ENCODE data around the gene RNF125. TPM values are rescaled to one million over a fixed set of nuclear protein-coding genes. Genes with fewer than 3 reads are reported as not detected.

The RNF125 gene
- total and polyA plus RNA-seq, 9 donors, result 7.0 to 13.3 (median 10.1) TPM

GRCh38 chr18:32095900-32096229 lies 77.2 kb downstream of the RNF125 start:
- H3K4me3 ChIP-seq (ENCODE audit: low read length), result no peak overlapping the region
- WGBS (ENCODE audit: insufficient coverage), result 67% methylated on average over 1 of the region's 4 CpGs

DNA sequence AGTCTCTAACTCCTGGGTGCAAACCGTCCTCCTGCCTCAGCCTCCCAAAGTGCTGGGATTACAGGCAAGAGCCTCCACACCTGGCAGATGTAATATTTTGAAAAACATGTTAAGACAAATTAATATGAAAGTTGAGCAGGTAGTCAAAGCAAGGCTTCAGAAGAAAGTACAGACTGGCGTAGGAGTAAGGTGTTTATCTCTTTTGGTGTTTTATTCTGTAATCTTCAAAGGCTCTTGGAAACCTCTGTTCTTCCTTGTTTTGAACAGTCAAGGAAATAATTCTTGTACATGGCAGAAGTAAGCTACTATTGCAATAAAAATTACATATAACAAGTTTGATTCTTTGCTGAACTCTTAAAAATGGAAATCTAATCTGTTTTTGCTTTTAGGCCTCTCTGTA lies 78.3 kb downstream of the RNF125 start:
- Histone ChIP-seq H3K4me3 (ENCODE audit: low read length) (no peak overlapping the region), H3K27me3 (ENCODE audit: control insufficient read depth, insufficient read depth, low read length) (no peaks in the 10 kb centered on the region), H3K27ac (ENCODE audit: low read length) (no peak overlapping the region), H3K9me3 (replicated peaks; ENCODE audit: control insufficient read depth, low read depth, low read length) (no peaks in the 10 kb centered on the region), H3K4me1 (ENCODE audit: control insufficient read depth, insufficient read depth, low read length) (peaks cover 3% of the 10 kb centered on the region), H3K36me3 (ENCODE audit: control insufficient read depth, insufficient read depth, low read length) (peaks cover 7% of the 10 kb centered on the region)
- DNase-seq, result no peak
- no CpG with 5 or more reads among the region's 2 CpGs for WGBS (ENCODE audit: insufficient coverage)

More at GRCh38 chr18:32095900-32096229, 77.2 kb downstream of the RNF125 start:
- no peaks in the 10 kb centered on the region for H3K27me3 ChIP-seq (ENCODE audit: control insufficient read depth, insufficient read depth, low read length)
- no peak for DNase-seq
- H3K36me3 ChIP-seq (ENCODE audit: control insufficient read depth, insufficient read depth, low read length), result peaks cover 7% of the 10 kb centered on the region
- H3K27ac ChIP-seq (ENCODE audit: low read length), result no peak overlapping the region
- no peaks in the 10 kb centered on the region for H3K9me3 ChIP-seq (replicated peaks; ENCODE audit: control insufficient read depth, low read depth, low read length)
- H3K4me1 ChIP-seq (ENCODE audit: control insufficient read depth, insufficient read depth, low read length), result peaks cover 3% of the 10 kb centered on the region

GRCh38 chr18:32104516-32104915 lies 85.9 kb downstream of the RNF125 start:
- WGBS (ENCODE audit: insufficient coverage), result no CpG with 5 or more reads among the region's 2 CpGs

DNA sequence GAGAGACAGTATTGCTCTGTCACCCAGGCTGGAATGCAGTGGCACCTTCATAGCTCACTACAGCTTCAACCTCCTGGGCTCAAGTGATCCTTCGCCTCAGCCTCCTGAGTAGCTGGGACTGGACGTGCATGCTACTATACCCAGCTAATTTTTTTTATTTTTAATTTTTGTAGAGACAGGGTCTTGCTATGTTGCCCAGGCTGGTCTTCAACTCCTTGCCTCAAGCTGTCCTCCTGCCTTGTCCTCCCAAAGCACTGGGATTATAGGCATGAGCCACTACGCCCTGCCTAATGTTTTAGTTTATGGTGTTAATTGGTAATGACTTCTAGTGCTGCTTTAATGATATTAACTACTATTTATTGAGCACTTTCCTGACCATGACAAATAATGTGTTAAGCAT lies 91.4 kb downstream of the RNF125 start:
- no peak for DNase-seq
- H3K27ac ChIP-seq (ENCODE audit: low read length), result no peak overlapping the region
- no CpG with 5 or more reads among the region's 3 CpGs for WGBS (ENCODE audit: insufficient coverage)
- H3K36me3 ChIP-seq (ENCODE audit: control insufficient read depth, insufficient read depth, low read length), result peaks cover 5% of the 10 kb centered on the region
- no peaks in the 10 kb centered on the region for H3K4me1 ChIP-seq (ENCODE audit: control insufficient read depth, insufficient read depth, low read length)
- no peaks in the 10 kb centered on the region for H3K9me3 ChIP-seq (replicated peaks; ENCODE audit: control insufficient read depth, low read depth, low read length)
- no peaks in the 10 kb centered on the region for H3K27me3 ChIP-seq (ENCODE audit: control insufficient read depth, insufficient read depth, low read length)
- no peak overlapping the region for H3K4me3 ChIP-seq (ENCODE audit: low read length)

More at GRCh38 chr18:32104516-32104915, 85.9 kb downstream of the RNF125 start:
- Histone ChIP-seq H3K4me3 (ENCODE audit: low read length) (no peak overlapping the region), H3K27me3 (ENCODE audit: control insufficient read depth, insufficient read depth, low read length) (no peaks in the 10 kb centered on the region), H3K36me3 (ENCODE audit: control insufficient read depth, insufficient read depth, low read length) (no peaks in the 10 kb centered on the region), H3K9me3 (replicated peaks; ENCODE audit: control insufficient read depth, low read depth, low read length) (no peaks in the 10 kb centered on the region), H3K27ac (ENCODE audit: low read length) (no peak overlapping the region), H3K4me1 (ENCODE audit: control insufficient read depth, insufficient read depth, low read length) (no peaks in the 10 kb centered on the region)
- DNase-seq, result no peak

GRCh38 chr18:32111706-32112105 lies 93.1 kb downstream of the RNF125 start:
- Histone ChIP-seq H3K36me3 (ENCODE audit: control insufficient read depth, insufficient read depth, low read length) (peaks cover 11% of the 10 kb centered on the region), H3K27ac (ENCODE audit: low read length) (no peak overlapping the region), H3K27me3 (ENCODE audit: control insufficient read depth, insufficient read depth, low read length) (no peaks in the 10 kb centered on the region), H3K4me1 (ENCODE audit: control insufficient read depth, insufficient read depth, low read length) (no peaks in the 10 kb centered on the region), H3K4me3 (ENCODE audit: low read length) (no peak overlapping the region), H3K9me3 (replicated peaks; ENCODE audit: control insufficient read depth, low read depth, low read length) (no peaks in the 10 kb centered on the region)
- no peak for DNase-seq
- 87% methylated on average over 3 of the region's 3 CpGs for WGBS (ENCODE audit: insufficient coverage)

GRCh38 chr18:32112826-32113225 lies 94.2 kb downstream of the RNF125 start:
- H3K27me3 ChIP-seq (ENCODE audit: control insufficient read depth, insufficient read depth, low read length), result no peaks in the 10 kb centered on the region
- H3K9me3 ChIP-seq (replicated peaks; ENCODE audit: control insufficient read depth, low read depth, low read length), result no peaks in the 10 kb centered on the region
- WGBS (ENCODE audit: insufficient coverage), result 67% methylated on average over 3 of the region's 4 CpGs
- peaks cover 15% of the 10 kb centered on the region for H3K36me3 ChIP-seq (ENCODE audit: control insufficient read depth, insufficient read depth, low read length)
- H3K4me3 ChIP-seq (ENCODE audit: low read length), result no peak overlapping the region
- no peak for DNase-seq
- H3K27ac ChIP-seq (ENCODE audit: low read length), result no peak overlapping the region
- H3K4me1 ChIP-seq (ENCODE audit: control insufficient read depth, insufficient read depth, low read length), result no peaks in the 10 kb centered on the region

GRCh38 chr18:32114293-32114942 lies 95.8 kb downstream of the RNF125 start:
- no peak overlapping the region for H3K27ac ChIP-seq (ENCODE audit: low read length)
- DNase-seq, result no peak
- WGBS (ENCODE audit: insufficient coverage), result no CpG with 5 or more reads among the region's 4 CpGs
- H3K27me3 ChIP-seq (ENCODE audit: control insufficient read depth, insufficient read depth, low read length), result no peaks in the 10 kb centered on the region
- H3K9me3 ChIP-seq (replicated peaks; ENCODE audit: control insufficient read depth, low read depth, low read length), result no peaks in the 10 kb centered on the region
- no peak overlapping the region for H3K4me3 ChIP-seq (ENCODE audit: low read length)
- H3K36me3 ChIP-seq (ENCODE audit: control insufficient read depth, insufficient read depth, low read length), result peaks cover 21% of the 10 kb centered on the region
- H3K4me1 ChIP-seq (ENCODE audit: control insufficient read depth, insufficient read depth, low read length), result no peaks in the 10 kb centered on the region

GRCh38 chr18:32122039-32122438 lies 103.4 kb downstream of the RNF125 start:
- no peak for DNase-seq
- no peaks in the 10 kb centered on the region for H3K4me1 ChIP-seq (ENCODE audit: control insufficient read depth, insufficient read depth, low read length)
- no peak overlapping the region for H3K27ac ChIP-seq (ENCODE audit: low read length)
- no peaks in the 10 kb centered on the region for H3K9me3 ChIP-seq (replicated peaks; ENCODE audit: control insufficient read depth, low read depth, low read length)
- 92% methylated on average over 2 of the region's 5 CpGs for WGBS (ENCODE audit: insufficient coverage)
- peaks cover 11% of the 10 kb centered on the region for H3K36me3 ChIP-seq (ENCODE audit: control insufficient read depth, insufficient read depth, low read length)
- no peak overlapping the region for H3K4me3 ChIP-seq (ENCODE audit: low read length)
- H3K27me3 ChIP-seq (ENCODE audit: control insufficient read depth, insufficient read depth, low read length), result no peaks in the 10 kb centered on the region

Other genes starting within 250 kb of the RNF125 start
- 36.4 TPM for gene TRAPPC8, start 75.7 kb upstream of the RNF125 start, total RNA-seq
- 10 to 100 TPM; 24.3 to 35.6 (median 26.8) TPM for gene TRAPPC8, start 75.7 kb upstream of the RNF125 start, polyA plus RNA-seq (ENCODE audit: insufficient read depth in 1 of 8, insufficient read length in 8 of 8, low replicate concordance in 1 of 8)
- 27.8 TPM for gene RNF138, start 73.0 kb downstream of the RNF125 start, total RNA-seq
- 10 to 100 TPM; 20.2 to 35.9 (median 27.0) TPM for gene RNF138, start 73.0 kb downstream of the RNF125 start, polyA plus RNA-seq (ENCODE audit: insufficient read depth in 1 of 8, insufficient read length in 8 of 8, low replicate concordance in 1 of 8)
- 0.18 TPM for gene MEP1B, start 171.2 kb downstream of the RNF125 start, total RNA-seq
- gene MEP1B, start 171.2 kb downstream of the RNF125 start, polyA plus RNA-seq (ENCODE audit: insufficient read depth in 1 of 8, insufficient read length in 8 of 8, low replicate concordance in 1 of 8), result under 1 TPM in 3 of 8 donors, not detected in 5; 0.12 to 0.25 (median 0.13) TPM

Measured in muscle of leg (tissue), 11 donors.